MM.1S (cell line): Measurements from ENCODE around the gene IL17RD.
A peak's percentile ranks its signal among the peaks of the same experiment; 100 is the strongest.

ENCODE experiments used
- DNase-seq: peaks from one replicate; pipeline ENCODE4 v3.0.0-alpha.2; 2015
- H2AFZ ChIP-seq: fragments of 300-600 bp; sonication (generic); 2 replicates; pipeline ENCODE4 v1.6.0; 2016; ENCODE audit warnings: antibody characterized with exemption, low read length
- H3F3A ChIP-seq: fragments of 300-600 bp; sonication (generic); 2 replicates; pipeline ENCODE4 v1.6.1; 2016; ENCODE audit warnings: mild to moderate bottlenecking, antibody characterized with exemption, low read length, moderate library complexity, mixed read lengths; ENCODE audit not compliant: insufficient read depth
- H3K27ac ChIP-seq: fragments of 300-600 bp; sonication (generic); 2 replicates; pipeline ENCODE4 v1.5.1; 2016; ENCODE audit warnings: mild to moderate bottlenecking, low read length
- H3K27me3 ChIP-seq: fragments of 300-600 bp; sonication (generic); replicated peaks from 2 replicates; pipeline ENCODE4 v1.6.0; 2016; ENCODE audit warnings: low read length; ENCODE audit not compliant: insufficient read depth
- H3K36me3 ChIP-seq: fragments of 300-600 bp; sonication (generic); replicated peaks from 2 replicates; pipeline ENCODE4 v1.6.1; 2016; ENCODE audit warnings: mild to moderate bottlenecking, low read length, mixed read lengths; ENCODE audit not compliant: insufficient read depth
- H3K4me1 ChIP-seq: fragments of 300-600 bp; sonication (generic); 2 replicates; pipeline ENCODE4 v1.6.1; 2016; ENCODE audit warnings: low read length, mixed read lengths
- H3K4me2 ChIP-seq: fragments of 300-600 bp; sonication (generic); 2 replicates; pipeline ENCODE4 v1.6.0; 2016; ENCODE audit warnings: low read depth, low read length
- H3K4me3 ChIP-seq: fragments of 300-600 bp; sonication (generic); 2 replicates; pipeline ENCODE4 v1.5.1; 2016; ENCODE audit warnings: low read length, mixed read lengths
- H3K79me2 ChIP-seq: fragments of 300-600 bp; sonication (generic); 2 replicates; pipeline ENCODE4 v1.6.1; 2016; ENCODE audit warnings: mixed run types, low read length, mixed read lengths
- H3K9ac ChIP-seq: fragments of 300-600 bp; sonication (generic); 2 replicates; pipeline ENCODE4 v1.6.1; 2016; ENCODE audit warnings: low read length, mixed read lengths
- H3K9me2 ChIP-seq: fragments of 300-600 bp; sonication (generic); replicated peaks from 2 replicates; pipeline ENCODE4 v1.6.1; 2016; ENCODE audit warnings: mild to moderate bottlenecking, low read length, mixed read lengths; ENCODE audit not compliant: insufficient read depth
- H3K9me3 ChIP-seq: fragments of 300-600 bp; sonication (generic); replicated peaks from 2 replicates; pipeline ENCODE4 v1.6.1; 2016; ENCODE audit warnings: mild to moderate bottlenecking, low read length, mixed read lengths; ENCODE audit not compliant: insufficient read depth
- H4K20me1 ChIP-seq: fragments of 300-600 bp; sonication (generic); 2 replicates; pipeline ENCODE4 v1.6.1; 2016; ENCODE audit warnings: mild to moderate bottlenecking, low read length, moderate library complexity, mixed read lengths; ENCODE audit not compliant: insufficient read depth
- EZH2 ChIP-seq: fragments of 300-600 bp; sonication (generic); optimal IDR thresholded peaks from 2 replicates; pipeline ENCODE3; 2017; ENCODE audit warnings: low read depth, mild to moderate bottlenecking, antibody characterized with exemption, low read length, mixed read lengths
- EZH2phosphoT487 ChIP-seq: fragments of 300-600 bp; sonication (generic); IDR thresholded peaks from 2 replicates; pipeline ENCODE4 v1.6.1; 2018; ENCODE audit warnings: antibody characterized with exemption, low read length
- TF ChIP-seq, protein P1 (sequence below): fragments of 300-600 bp; sonication (generic); IDR thresholded peaks from 2 replicates; pipeline ENCODE4 v1.5.1; 2016; ENCODE audit warnings: antibody characterized with exemption, low read length, mixed read lengths

Gene IL17RD

DNA sequence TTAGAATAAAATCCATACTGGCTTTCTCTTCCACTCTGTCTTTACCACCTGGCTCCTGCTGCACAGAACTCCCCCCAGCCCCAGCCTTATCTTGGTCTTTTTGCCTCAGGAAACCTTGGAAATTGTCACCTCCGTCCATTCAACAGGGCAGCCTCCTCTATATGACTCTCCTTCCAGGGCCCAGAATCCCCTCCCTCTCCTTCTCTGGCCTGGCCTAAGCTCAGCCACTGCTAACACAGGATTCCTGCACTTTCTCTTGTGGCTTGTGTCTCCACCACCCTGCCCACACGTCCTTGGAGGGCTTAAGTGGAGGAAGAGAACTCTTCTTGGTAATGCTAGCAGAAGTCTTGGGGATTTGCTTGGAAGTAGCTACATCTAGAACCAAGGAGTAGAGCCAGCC is 1.5 kb upstream of the IL17RD start:
- no peak overlapping the region for H3K9ac ChIP-seq
- H3K27ac ChIP-seq, result no peak overlapping the region
- peaks cover 10% of the 10 kb centered on the region for H3K27me3 ChIP-seq
- TF ChIP-seq EZH2 (no peak), EZH2phosphoT487 (no peak)
- TF ChIP-seq, protein P1, sequence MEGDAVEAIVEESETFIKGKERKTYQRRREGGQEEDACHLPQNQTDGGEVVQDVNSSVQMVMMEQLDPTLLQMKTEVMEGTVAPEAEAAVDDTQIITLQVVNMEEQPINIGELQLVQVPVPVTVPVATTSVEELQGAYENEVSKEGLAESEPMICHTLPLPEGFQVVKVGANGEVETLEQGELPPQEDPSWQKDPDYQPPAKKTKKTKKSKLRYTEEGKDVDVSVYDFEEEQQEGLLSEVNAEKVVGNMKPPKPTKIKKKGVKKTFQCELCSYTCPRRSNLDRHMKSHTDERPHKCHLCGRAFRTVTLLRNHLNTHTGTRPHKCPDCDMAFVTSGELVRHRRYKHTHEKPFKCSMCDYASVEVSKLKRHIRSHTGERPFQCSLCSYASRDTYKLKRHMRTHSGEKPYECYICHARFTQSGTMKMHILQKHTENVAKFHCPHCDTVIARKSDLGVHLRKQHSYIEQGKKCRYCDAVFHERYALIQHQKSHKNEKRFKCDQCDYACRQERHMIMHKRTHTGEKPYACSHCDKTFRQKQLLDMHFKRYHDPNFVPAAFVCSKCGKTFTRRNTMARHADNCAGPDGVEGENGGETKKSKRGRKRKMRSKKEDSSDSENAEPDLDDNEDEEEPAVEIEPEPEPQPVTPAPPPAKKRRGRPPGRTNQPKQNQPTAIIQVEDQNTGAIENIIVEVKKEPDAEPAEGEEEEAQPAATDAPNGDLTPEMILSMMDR, result no peak
- H3K79me2 ChIP-seq, result no peaks in the 10 kb centered on the region
- no peaks in the 10 kb centered on the region for H3K36me3 ChIP-seq
- H3K4me1 ChIP-seq, result peaks cover 4% of the 10 kb centered on the region
- H3K9me2 ChIP-seq, result no peaks in the 10 kb centered on the region
- H3K9me3 ChIP-seq, result no peaks in the 10 kb centered on the region
- DNase-seq, result no peak
- no peak overlapping the region for H3K4me3 ChIP-seq
- no peak overlapping the region for H2AFZ ChIP-seq
- no peaks in the 10 kb centered on the region for H4K20me1 ChIP-seq
- no peak overlapping the region for H3K4me2 ChIP-seq
- no peaks in the 10 kb centered on the region for H3F3A ChIP-seq

DNA sequence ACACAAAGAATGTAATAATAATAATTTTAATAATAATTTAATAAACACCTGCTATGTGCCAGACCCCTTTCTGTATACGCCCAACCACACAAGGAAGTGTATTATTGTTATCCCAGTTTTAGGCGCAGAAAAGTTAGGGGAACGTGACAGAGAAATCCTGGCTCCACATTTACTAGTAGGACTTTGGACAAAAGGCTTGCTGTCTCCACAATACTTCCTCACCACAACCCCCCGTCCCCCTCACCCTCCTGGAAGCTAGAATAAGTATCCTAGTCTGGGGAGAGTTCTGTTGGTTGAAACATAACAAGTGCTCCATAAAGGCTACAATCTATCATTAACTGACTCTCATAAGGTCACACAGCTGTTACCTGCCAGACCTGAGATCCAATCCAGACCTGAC is 488 bp upstream of the IL17RD start:
- TF ChIP-seq EZH2phosphoT487 (no peak), EZH2 (no peak)
- TF ChIP-seq, protein P1, result no peak
- Histone ChIP-seq H3F3A (no peaks in the 10 kb centered on the region), H3K4me3 (no peak overlapping the region), H4K20me1 (no peaks in the 10 kb centered on the region), H3K9ac (no peak overlapping the region), H3K36me3 (no peaks in the 10 kb centered on the region), H3K9me2 (no peaks in the 10 kb centered on the region), H3K9me3 (no peaks in the 10 kb centered on the region), H3K27me3 (peaks cover 10% of the 10 kb centered on the region), H3K4me1 (peaks cover 4% of the 10 kb centered on the region), H3K4me2 (no peak overlapping the region), H2AFZ (no peak overlapping the region), H3K27ac (no peak overlapping the region), H3K79me2 (no peaks in the 10 kb centered on the region)
- DNase-seq, result no peak

DNA sequence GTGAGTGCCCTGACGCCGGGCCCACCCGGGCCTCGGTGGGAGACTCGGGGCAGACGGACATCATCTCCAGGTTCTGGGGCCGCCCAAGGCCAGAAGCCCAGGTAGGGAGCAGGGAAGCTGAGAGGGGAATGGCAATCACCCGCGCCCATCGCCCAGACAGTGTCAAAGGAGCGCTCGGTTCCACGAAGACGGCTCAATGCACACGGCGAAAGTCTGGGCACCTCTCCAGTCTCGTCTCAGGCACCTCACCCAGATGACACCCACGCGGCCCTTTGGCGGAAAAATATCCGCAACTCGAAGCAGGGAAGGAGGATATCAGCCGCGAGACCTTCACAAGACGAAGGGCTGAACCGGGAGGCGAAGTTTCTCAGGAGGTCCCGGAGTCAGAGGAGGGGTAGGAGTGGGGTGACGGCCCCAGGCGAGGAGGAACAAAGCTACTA is 916 bp downstream of the IL17RD start:
- Histone ChIP-seq H3K4me1 (peaks cover 5% of the 10 kb centered on the region), H3K27me3 (peaks cover 10% of the 10 kb centered on the region), H3K79me2 (no peaks in the 10 kb centered on the region), H3F3A (no peaks in the 10 kb centered on the region), H3K9me3 (no peaks in the 10 kb centered on the region), H3K36me3 (no peaks in the 10 kb centered on the region), H3K9ac (no peak overlapping the region), H3K4me2 (peak overlapping the region; percentile 94; the same call in 1 of the 2 replicates), H4K20me1 (no peaks in the 10 kb centered on the region), H2AFZ (no peak overlapping the region), H3K4me3 (no peak overlapping the region; the same call in 1 of the 2 replicates), H3K27ac (no peak overlapping the region), H3K9me2 (no peaks in the 10 kb centered on the region)
- no peak for DNase-seq
- no peak for TF ChIP-seq EZH2phosphoT487
- TF ChIP-seq, protein P1, result no peak
- TF ChIP-seq EZH2, result no peak
